Measurements from ENCODE around the gene BTN1A1. TPM values are rescaled to one million over a fixed set of nuclear protein-coding genes. Genes with fewer than 3 reads are reported as not detected.

Gene BTN1A1
- total and polyA plus RNA-seq, 9 of the 15 experiments (the other 6 are each of a cell fraction or from before 2014, with no cell fraction given) = 0.01 to 0.15 (median 0.06) TPM; not detected in 4

- TF ChIP-seq WHSC1 (IDR thresholded peaks at IDR 0.05; ENCODE audit: low read length) = no peak
- TF ChIP-seq SP2 (IDR thresholded peaks at IDR 0.05; ENCODE audit: extremely low read depth, low read depth, low read length, poor library complexity, severe bottlenecking) = no peak
- peak; percentile 47; the same call in 1 of the 2 replicates for TF ChIP-seq MTA1 (IDR thresholded peaks at IDR 0.05; ENCODE audit: borderline replicate concordance)
- peak; percentile 50 for TF ChIP-seq ZNF121 (CRISPR knock-in tag; conservative IDR thresholded peaks at IDR 0.05)
- TF ChIP-seq ZEB2 (IDR thresholded peaks at IDR 0.05) = peak; percentile 89
- peak; percentile 24; the same call in 1 of the 2 replicates for TF ChIP-seq CBFA2T3 (IDR thresholded peaks at IDR 0.05)
- peak; percentile 50; the same call in 1 of the 2 replicates for TF ChIP-seq NR1H2 (CRISPR knock-in tag; IDR thresholded peaks at IDR 0.05)
- TF ChIP-seq, protein P1, sequence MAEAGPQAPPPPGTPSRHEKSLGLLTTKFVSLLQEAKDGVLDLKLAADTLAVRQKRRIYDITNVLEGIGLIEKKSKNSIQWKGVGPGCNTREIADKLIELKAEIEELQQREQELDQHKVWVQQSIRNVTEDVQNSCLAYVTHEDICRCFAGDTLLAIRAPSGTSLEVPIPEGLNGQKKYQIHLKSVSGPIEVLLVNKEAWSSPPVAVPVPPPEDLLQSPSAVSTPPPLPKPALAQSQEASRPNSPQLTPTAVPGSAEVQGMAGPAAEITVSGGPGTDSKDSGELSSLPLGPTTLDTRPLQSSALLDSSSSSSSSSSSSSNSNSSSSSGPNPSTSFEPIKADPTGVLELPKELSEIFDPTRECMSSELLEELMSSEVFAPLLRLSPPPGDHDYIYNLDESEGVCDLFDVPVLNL (CRISPR knock-in tag; IDR thresholded peaks at IDR 0.05; ENCODE audit: low read depth) = no peak
- 0 out of 2 replicates have a peak, but pooled peaks have one; percentile 16 for TF ChIP-seq MITF (IDR thresholded peaks at IDR 0.05)
- no peak; a peak in 1 of 4 replicates for TF ChIP-seq NONO (IDR thresholded peaks at IDR 0.05; ENCODE audit: low read depth in 2 of 2, low read length in 1 of 2)
- TF ChIP-seq HMGN3 (IDR thresholded peaks at IDR 0.05; ENCODE audit: borderline replicate concordance, extremely low read depth, insufficient read length, low read depth, low read length) = no peak
- peak; percentile 83 for TF ChIP-seq EP400 (IDR thresholded peaks at IDR 0.05)
- TF ChIP-seq GATAD2A (IDR thresholded peaks at IDR 0.05) = peak; percentile 63
- TF ChIP-seq CHD1 (IDR thresholded peaks at IDR 0.05; ENCODE audit: low read length) = no peak
- TF ChIP-seq ZNF507 (tag; conservative IDR thresholded peaks at IDR 0.05) = no peak
- TF ChIP-seq ZNF282 (CRISPR knock-in tag; IDR thresholded peaks at IDR 0.05) = no peak
- TF ChIP-seq HDAC8 (tag; IDR thresholded peaks at IDR 0.05) = peak; percentile 55; the same call in 1 of the 2 replicates
- TF ChIP-seq NCOA4 (IDR thresholded peaks at IDR 0.05; ENCODE audit: partially characterized antibody) = no peak
- TF ChIP-seq HNRNPUL1 (IDR thresholded peaks at IDR 0.05; ENCODE audit: low read length) = no peak
- no peak for TF ChIP-seq MAFG (tag; conservative IDR thresholded peaks at IDR 0.05)
- no peak for TF ChIP-seq FOS (IDR thresholded peaks at IDR 0.05; ENCODE audit: extremely low read depth, insufficient read length)
- no peak for TF ChIP-seq PURB (CRISPR knock-in tag; IDR thresholded peaks at IDR 0.05; ENCODE audit: low read depth)
- TF ChIP-seq C11orf30 (IDR thresholded peaks at IDR 0.05; ENCODE audit: low read depth) = no peak
- TF ChIP-seq ZNF668 (CRISPR knock-in tag; IDR thresholded peaks at IDR 0.05) = no peak
- TF ChIP-seq, protein P2, sequence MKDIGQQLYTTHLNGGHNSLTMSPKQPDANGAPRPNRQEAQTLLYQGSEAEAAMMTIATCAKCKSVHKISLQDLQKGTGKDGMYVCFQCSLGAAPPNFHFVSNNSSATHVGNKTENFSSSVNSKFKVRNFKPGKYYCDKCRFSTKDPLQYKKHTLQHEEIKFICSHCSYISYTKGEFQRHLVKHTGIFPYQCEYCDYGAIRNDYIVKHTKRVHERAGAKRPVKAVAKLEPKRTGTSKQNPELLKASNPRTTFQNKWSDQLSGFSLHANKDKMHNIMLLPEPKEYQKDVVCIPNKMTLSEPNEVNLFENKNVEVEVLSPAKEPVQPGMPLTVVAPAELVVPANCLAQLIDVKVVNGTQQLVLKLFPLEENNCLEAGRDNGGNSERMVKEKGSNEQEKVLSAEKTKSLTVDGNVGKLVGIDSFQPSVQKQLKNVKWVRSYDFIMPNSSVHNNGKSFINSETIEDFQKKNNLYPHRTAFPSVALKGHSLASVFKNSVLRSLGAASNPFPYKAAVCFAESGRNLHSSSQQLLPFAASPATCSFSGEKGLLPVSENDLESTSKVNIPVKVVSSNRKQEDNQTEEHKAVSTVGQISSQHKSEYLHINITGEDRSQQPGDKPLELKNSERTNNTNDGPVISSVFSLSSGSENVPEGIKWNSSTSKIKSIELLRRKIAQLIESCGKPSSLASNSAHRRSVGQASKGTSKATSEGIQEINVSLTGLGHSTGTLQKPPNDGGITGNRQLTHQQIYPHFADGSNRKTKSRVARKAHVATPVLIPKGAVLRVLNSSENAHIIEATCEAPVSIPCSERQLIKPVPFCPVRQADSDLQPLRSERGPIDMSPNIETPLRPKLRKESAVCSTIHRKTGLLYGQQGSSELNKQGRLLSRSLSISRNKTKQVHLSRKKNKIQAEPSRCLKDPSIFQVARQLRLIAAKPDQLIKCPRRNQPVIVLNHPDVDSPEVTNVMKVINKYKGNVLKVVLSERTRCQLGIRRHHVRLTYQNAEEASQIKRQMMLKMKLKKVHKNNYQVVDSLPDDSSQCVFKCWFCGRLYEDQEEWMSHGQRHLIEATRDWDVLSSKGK (CRISPR knock-in tag; IDR thresholded peaks at IDR 0.05) = no peak
Observed at GRCh38 chr6:26537160-26537845, 37.2 kb downstream of the BTN1A1 start (continued).
